ENCODE results near the gene AGMAT.

The AGMAT gene

DNA sequence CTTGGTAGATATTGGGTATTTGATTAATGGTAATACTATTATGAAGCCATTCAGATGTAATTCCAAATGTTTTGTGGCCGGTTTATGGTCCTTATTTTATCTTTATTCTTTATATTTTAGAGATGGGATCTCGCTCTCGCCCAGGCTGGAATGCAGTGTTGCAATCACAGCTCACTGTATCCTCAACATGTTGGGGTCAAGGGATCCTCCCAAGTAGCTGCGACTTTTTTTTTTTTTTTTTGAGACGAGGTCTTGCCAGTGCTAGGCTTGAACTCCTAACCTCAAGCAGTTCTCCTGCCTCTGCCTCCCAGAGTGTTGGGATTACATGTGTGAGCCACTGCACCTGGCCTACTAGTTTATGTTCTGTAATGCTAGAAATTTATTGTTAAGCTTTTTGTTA, 37.1 kb upstream of the AGMAT start:
- Histone ChIP-seq H3K4me3 (ENCODE audit: low read depth in 1 of 2, low read length in 2 of 2) (no peak overlapping the region), H3K27me3 (ENCODE audit: control insufficient read depth in 1 of 2, insufficient read depth in 2 of 2, low read length in 2 of 2) (no peaks in the 10 kb centered on the region), H3K4me1 (ENCODE audit: insufficient read depth, low read length) (peaks cover 41% of the 10 kb centered on the region), H3K9me3 (ENCODE audit: low read length) (no peaks in the 10 kb centered on the region), H3K36me3 (ENCODE audit: insufficient read depth, low read length) (peaks cover 6% of the 10 kb centered on the region), H3K27ac (ENCODE audit: low read depth, low read length) (no peak overlapping the region), H3K9ac (ENCODE audit: low read length) (no peak overlapping the region)

DNA sequence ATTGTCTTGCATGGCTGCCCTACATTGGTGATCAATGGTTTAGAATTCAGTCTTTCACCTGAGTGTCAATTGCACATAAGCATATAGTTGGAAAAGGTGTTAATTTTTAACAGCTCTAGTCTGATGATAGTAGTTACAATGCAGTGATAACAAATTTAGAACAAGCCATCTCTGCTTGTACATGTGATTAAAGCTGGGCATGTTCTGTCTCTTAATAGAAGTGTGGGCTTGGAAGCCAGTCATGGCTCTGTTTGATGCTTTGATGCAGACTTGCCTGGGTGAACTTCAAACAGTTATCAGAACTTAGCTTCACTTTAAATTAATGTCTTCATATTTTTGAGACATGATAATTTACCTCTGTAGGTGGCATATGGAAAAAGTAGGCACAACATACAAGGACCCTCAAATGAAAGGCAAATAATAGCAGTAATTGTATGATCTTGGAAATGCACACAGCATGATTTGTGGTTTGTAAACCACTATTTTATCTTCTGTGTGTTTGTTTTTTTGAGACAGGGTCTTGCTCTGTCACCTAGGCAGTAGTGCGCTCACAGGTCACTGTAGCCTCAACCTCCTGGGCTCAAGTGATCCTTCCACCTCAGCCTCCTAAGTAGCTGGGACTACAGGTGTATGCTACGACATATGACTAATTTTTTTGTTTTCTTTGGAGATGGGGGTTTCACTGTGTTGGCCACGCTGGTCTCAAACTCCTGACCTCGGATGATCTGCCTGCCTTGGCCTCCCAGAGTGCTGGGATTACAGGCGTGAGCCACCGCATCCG, 36.2 kb upstream of the AGMAT start:
- no peaks in the 10 kb centered on the region for H3K27me3 ChIP-seq (ENCODE audit: control insufficient read depth in 1 of 2, insufficient read depth in 2 of 2, low read length in 2 of 2)
- peaks cover 48% of the 10 kb centered on the region for H3K4me1 ChIP-seq (ENCODE audit: insufficient read depth, low read length)
- H3K4me3 ChIP-seq (ENCODE audit: low read depth in 1 of 2, low read length in 2 of 2) = no peak overlapping the region
- no peak overlapping the region for H3K9ac ChIP-seq (ENCODE audit: low read length)
- H3K27ac ChIP-seq (ENCODE audit: low read depth, low read length) = no peak overlapping the region
- H3K9me3 ChIP-seq (ENCODE audit: low read length) = no peaks in the 10 kb centered on the region
- H3K36me3 ChIP-seq (ENCODE audit: insufficient read depth, low read length) = no peaks in the 10 kb centered on the region

DNA sequence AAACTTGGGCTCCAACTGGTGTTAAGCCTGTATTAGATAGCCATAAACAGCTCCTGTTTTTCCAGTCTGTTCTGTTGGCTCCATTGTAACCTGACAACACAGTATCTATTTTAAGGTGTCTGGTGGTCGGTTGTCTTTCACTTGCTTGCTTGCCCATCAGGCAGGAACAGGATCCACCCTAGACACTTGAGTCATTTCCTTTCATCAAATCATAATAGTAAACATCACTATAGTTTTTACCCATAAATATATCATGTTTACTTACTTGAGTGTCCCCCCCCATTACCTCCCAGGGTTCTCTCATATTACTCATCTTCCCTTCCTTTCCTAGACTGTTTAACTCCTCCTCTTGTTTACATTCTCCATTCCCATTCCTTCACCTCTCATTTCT, 35.3 kb upstream of the AGMAT start:
- Histone ChIP-seq H3K9ac (ENCODE audit: low read length) (no peak overlapping the region), H3K27ac (ENCODE audit: low read depth, low read length) (no peak overlapping the region), H3K9me3 (ENCODE audit: low read length) (no peaks in the 10 kb centered on the region), H3K4me1 (ENCODE audit: insufficient read depth, low read length) (peaks cover 48% of the 10 kb centered on the region), H3K4me3 (ENCODE audit: low read depth in 1 of 2, low read length in 2 of 2) (no peak overlapping the region), H3K36me3 (ENCODE audit: insufficient read depth, low read length) (no peaks in the 10 kb centered on the region), H3K27me3 (ENCODE audit: control insufficient read depth in 1 of 2, insufficient read depth in 2 of 2, low read length in 2 of 2) (no peaks in the 10 kb centered on the region)

DNA sequence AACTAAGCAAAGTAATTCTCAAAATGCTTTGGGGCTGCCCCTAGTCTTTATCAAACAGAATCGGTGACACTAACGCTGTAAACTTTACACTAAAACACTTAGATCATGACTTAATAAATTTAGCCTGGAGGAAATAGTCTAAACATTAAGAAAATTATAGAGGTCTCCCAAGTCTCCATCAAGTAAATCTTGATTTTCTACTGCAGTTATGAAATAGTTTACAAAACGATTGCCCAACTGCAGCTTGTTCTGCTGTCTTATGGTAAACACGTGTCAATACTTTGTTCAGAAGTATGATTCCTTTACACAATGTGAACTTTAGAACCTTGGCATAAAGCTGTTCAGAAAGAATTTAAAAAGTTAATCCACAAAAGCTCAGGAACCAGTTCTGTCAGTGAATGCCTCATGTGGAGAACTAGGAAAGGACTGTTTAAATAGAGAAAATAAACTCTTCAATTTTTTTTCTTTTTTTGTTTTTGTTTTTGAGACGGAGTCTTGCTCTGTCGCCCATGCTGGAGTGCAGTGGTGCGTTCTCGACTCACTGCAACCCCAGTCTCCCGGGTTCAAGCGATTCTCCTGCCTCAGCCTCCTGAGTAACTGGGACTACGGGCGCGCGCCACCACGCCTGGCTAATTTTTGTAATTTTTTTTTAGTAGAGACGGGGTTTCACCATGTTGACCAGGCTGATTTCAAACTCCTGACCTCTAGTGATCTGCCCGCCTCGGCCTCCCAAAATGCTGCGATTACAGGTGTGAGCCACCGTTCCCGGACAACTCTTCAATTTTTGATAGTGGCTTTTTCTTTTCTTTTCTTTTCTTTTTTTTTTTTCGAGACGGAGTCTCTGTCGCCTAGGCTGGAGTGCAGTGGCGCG, 34.0 kb upstream of the AGMAT start:
- Histone ChIP-seq H3K27me3 (ENCODE audit: control insufficient read depth in 1 of 2, insufficient read depth in 2 of 2, low read length in 2 of 2) (no peaks in the 10 kb centered on the region), H3K27ac (ENCODE audit: low read depth, low read length) (peak overlapping the region; percentile 98), H3K36me3 (ENCODE audit: insufficient read depth, low read length) (no peaks in the 10 kb centered on the region), H3K9ac (ENCODE audit: low read length) (peak overlapping the region; percentile 92), H3K9me3 (ENCODE audit: low read length) (no peaks in the 10 kb centered on the region), H3K4me1 (ENCODE audit: insufficient read depth, low read length) (peaks cover 42% of the 10 kb centered on the region), H3K4me3 (ENCODE audit: low read depth in 1 of 2, low read length in 2 of 2) (peak overlapping the region; percentile 93 to 99)

DNA sequence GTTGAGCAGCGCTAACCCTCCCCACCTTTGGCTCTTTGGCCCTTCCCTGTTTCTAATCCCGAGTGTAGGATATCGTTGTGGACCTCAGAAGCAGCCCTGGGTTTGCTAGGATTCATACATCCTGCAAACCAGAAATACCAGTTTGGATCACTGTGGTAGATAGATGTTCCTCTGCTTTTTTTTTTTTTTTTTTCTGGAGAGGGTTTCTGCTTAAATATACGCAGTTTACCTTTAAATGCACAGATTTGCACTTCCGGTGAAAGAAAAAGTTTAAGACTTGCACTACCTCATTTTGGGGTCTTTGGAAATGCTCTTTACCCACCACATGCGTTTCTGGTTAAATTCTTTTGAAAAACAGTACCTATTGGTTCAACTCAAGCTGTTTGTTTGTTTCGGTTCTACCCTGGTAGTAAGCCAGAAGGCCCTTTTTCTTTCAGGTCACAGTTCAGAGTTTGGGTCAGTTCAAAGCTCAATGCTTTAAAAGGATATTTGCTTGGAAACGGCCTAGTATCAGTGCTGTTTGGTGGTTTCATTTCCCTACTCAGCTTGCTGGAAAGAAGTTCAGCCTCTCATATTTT, 33.3 kb upstream of the AGMAT start:
- peak overlapping the region; percentile 92 for H3K9ac ChIP-seq (ENCODE audit: low read length)
- H3K4me1 ChIP-seq (ENCODE audit: insufficient read depth, low read length) = peaks cover 42% of the 10 kb centered on the region
- H3K36me3 ChIP-seq (ENCODE audit: insufficient read depth, low read length) = no peaks in the 10 kb centered on the region
- no peaks in the 10 kb centered on the region for H3K9me3 ChIP-seq (ENCODE audit: low read length)
- H3K27ac ChIP-seq (ENCODE audit: low read depth, low read length) = peak overlapping the region; percentile 98
- H3K4me3 ChIP-seq (ENCODE audit: low read depth in 1 of 2, low read length in 2 of 2) = peak overlapping the region; percentile 93 to 99
- H3K27me3 ChIP-seq (ENCODE audit: control insufficient read depth in 1 of 2, insufficient read depth in 2 of 2, low read length in 2 of 2) = no peaks in the 10 kb centered on the region

DNA sequence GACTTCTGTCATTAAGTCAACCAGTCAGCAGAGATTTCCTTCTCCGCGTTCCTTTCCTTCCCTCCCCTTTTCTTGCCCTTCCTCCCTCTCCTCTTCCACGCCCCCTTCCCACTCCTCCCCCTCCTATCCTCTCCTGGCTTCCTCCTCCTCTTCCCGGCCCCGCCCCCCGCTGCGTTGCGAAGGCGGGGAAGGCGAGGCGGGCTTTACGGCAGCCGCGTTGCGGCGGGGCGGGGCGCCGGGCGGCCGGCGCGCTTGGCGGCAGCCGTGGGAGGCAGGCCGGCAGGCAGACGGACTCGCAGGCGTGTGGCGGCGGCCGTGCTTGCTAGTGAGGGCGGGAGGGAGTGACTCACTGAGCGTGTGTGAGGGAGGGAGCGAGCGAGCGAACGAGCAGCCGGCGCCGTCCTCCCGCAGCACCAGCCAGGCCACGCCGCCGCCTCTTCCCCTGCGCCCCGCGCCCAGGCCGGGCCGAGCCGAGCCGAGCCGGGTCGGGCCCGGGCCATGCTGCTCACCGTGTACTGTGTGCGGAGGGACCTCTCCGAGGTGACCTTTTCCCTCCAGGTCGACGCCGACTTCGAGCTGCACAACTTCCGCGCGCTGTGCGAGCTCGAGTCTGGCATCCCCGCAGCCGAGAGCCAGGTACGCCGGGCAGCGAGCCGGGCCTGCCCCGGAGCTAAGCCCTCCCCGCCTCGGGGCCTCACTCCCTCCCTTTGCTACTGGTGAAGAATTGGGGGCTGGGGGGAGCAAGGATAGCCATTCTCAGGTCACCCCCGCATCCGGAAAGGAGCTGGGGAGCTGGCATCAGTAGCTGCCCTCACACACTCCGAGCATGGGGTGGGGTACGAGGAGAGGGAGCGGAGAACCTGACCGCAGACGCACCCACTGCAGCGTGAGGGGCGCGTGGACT, 32.6 kb upstream of the AGMAT start, which contains the start of gene DDI2:
TSS of gene DDI2 (plus strand) at position 286 of the 904 bp plus-strand sequence. CDS start at position 499, 213 bp downstream.
- H3K27me3 ChIP-seq (ENCODE audit: control insufficient read depth in 1 of 2, insufficient read depth in 2 of 2, low read length in 2 of 2) = no peaks in the 10 kb centered on the region
- peak within 1 kb of the TSS; percentile 92 for H3K9ac ChIP-seq (ENCODE audit: low read length)
- no peaks in the 10 kb centered on the region for H3K36me3 ChIP-seq (ENCODE audit: insufficient read depth, low read length)
- peak within 1 kb of the TSS; percentile 93 to 99 for H3K4me3 ChIP-seq (ENCODE audit: low read depth in 1 of 2, low read length in 2 of 2)
- H3K4me1 ChIP-seq (ENCODE audit: insufficient read depth, low read length) = peaks cover 42% of the 10 kb centered on the region
- peak within 1 kb of the TSS; percentile 98 for H3K27ac ChIP-seq (ENCODE audit: low read depth, low read length)
- H3K9me3 ChIP-seq (ENCODE audit: low read length) = no peaks in the 10 kb centered on the region

DNA sequence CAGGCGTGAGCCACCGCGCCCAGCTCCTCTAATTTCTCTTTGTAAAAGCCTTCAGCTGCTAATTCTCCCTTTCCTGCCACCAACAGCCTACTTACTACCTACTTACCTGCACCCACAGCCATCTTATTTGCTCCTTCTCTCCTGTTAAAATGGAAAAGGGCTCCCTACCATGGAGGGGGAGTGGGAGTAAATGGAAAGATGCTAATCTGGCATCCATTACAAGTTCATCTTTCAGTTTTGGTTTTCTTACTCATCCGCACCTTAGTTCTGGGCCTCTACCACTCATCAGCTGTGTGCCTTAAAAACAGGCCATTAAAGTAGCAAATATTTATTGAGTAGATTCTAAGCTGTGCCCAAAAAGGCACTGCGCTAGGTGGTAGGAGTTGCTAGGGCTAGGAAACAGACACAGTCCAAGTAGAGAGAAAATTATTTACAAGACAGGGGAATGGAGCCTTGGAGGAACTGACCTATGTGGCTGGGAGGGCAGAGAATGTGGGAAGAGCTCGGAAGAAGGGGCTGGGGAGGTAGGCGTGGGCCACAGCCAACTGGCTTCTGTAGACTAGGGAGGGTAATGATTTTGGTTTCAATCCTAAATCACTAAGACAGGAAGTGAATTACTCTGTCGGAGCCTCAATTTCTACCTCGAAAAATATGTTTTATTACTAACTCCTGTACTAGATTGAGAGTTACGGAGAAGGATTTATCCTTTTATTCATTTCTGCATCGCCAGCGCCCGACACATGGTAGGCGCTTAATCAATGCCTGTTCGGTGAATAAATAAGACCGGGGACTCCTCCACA, 31.7 kb upstream of the AGMAT start:
- H3K27ac ChIP-seq (ENCODE audit: low read depth, low read length) = peak overlapping the region; percentile 98
- H3K36me3 ChIP-seq (ENCODE audit: insufficient read depth, low read length) = no peaks in the 10 kb centered on the region
- H3K4me3 ChIP-seq (ENCODE audit: low read depth in 1 of 2, low read length in 2 of 2) = peak overlapping the region; percentile 52 to 93
- peak overlapping the region; percentile 41 for H3K9ac ChIP-seq (ENCODE audit: low read length)
- no peaks in the 10 kb centered on the region for H3K27me3 ChIP-seq (ENCODE audit: control insufficient read depth in 1 of 2, insufficient read depth in 2 of 2, low read length in 2 of 2)
- peaks cover 37% of the 10 kb centered on the region for H3K4me1 ChIP-seq (ENCODE audit: insufficient read depth, low read length)
- H3K9me3 ChIP-seq (ENCODE audit: low read length) = no peaks in the 10 kb centered on the region

DNA sequence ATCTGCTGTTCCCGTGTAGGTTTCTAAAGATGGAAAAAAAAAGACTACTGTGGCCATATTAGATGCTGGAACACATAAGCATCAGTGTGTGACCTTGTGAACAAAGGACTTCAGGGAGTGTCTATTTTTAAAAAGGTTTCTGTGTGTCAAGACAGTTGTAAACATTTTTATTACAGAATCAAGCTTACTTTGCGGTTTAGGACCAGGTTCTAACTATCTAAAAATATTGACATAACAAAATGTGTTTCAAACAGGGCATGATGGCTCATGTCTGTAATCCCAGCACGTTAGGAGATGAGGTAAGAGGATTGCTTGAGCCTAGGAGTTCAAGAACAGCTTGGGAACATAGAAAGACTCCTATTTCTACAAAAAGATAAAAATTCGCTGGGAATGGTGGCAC, 25.3 kb upstream of the AGMAT start:
- Histone ChIP-seq H3K9ac (ENCODE audit: low read length) (no peak overlapping the region), H3K9me3 (ENCODE audit: low read length) (no peaks in the 10 kb centered on the region), H3K27ac (ENCODE audit: low read depth, low read length) (no peak overlapping the region), H3K36me3 (ENCODE audit: insufficient read depth, low read length) (no peaks in the 10 kb centered on the region), H3K27me3 (ENCODE audit: control insufficient read depth in 1 of 2, insufficient read depth in 2 of 2, low read length in 2 of 2) (no peaks in the 10 kb centered on the region), H3K4me3 (ENCODE audit: low read depth in 1 of 2, low read length in 2 of 2) (no peak overlapping the region), H3K4me1 (ENCODE audit: insufficient read depth, low read length) (no peaks in the 10 kb centered on the region)

DNA sequence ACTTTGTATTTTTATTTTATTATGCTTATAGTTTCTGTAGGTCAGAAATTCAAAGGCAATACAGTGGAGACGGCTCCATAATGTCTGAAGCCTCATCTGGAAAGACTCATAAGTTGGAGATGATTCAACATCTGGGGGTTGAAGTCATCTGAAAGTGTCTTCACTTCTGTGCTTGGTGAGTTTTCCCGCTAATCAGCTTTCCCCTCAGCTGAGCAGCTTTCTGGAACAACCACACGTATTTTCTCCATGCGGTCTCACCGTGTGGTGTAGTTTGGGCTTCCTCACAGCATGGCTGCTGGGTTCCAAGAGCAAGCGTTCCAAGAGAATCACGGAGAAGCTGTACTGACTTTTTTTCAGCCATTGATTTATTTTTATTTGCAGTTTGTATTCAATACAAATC, 24.8 kb upstream of the AGMAT start:
- no peaks in the 10 kb centered on the region for H3K4me1 ChIP-seq (ENCODE audit: insufficient read depth, low read length)
- no peak overlapping the region for H3K9ac ChIP-seq (ENCODE audit: low read length)
- H3K4me3 ChIP-seq (ENCODE audit: low read depth in 1 of 2, low read length in 2 of 2) = no peak overlapping the region
- H3K27ac ChIP-seq (ENCODE audit: low read depth, low read length) = no peak overlapping the region
- H3K9me3 ChIP-seq (ENCODE audit: low read length) = no peaks in the 10 kb centered on the region
- H3K27me3 ChIP-seq (ENCODE audit: control insufficient read depth in 1 of 2, insufficient read depth in 2 of 2, low read length in 2 of 2) = no peaks in the 10 kb centered on the region
- no peaks in the 10 kb centered on the region for H3K36me3 ChIP-seq (ENCODE audit: insufficient read depth, low read length)

Data from muscle layer of colon (tissue), 2 donors.